MM.1S (cell line): ENCODE measurements around the gene ITGB3.

Experiments used
- DNase-seq: peaks from one replicate; pipeline ENCODE4 v3.0.0-alpha.2; 2015
- H2AFZ ChIP-seq: fragments of 300-600 bp; sonication (generic); 2 replicates; pipeline ENCODE4 v1.6.0; 2016; ENCODE audit warnings: antibody characterized with exemption, low read length
- H3F3A ChIP-seq: fragments of 300-600 bp; sonication (generic); 2 replicates; pipeline ENCODE4 v1.6.1; 2016; ENCODE audit warnings: mild to moderate bottlenecking, antibody characterized with exemption, low read length, moderate library complexity, mixed read lengths; ENCODE audit not compliant: insufficient read depth
- H3K27ac ChIP-seq: fragments of 300-600 bp; sonication (generic); 2 replicates; pipeline ENCODE4 v1.5.1; 2016; ENCODE audit warnings: mild to moderate bottlenecking, low read length
- H3K27me3 ChIP-seq: fragments of 300-600 bp; sonication (generic); replicated peaks from 2 replicates; pipeline ENCODE4 v1.6.0; 2016; ENCODE audit warnings: low read length; ENCODE audit not compliant: insufficient read depth
- H3K36me3 ChIP-seq: fragments of 300-600 bp; sonication (generic); replicated peaks from 2 replicates; pipeline ENCODE4 v1.6.1; 2016; ENCODE audit warnings: mild to moderate bottlenecking, low read length, mixed read lengths; ENCODE audit not compliant: insufficient read depth
- H3K4me1 ChIP-seq: fragments of 300-600 bp; sonication (generic); 2 replicates; pipeline ENCODE4 v1.6.1; 2016; ENCODE audit warnings: low read length, mixed read lengths
- H3K4me2 ChIP-seq: fragments of 300-600 bp; sonication (generic); 2 replicates; pipeline ENCODE4 v1.6.0; 2016; ENCODE audit warnings: low read depth, low read length
- H3K4me3 ChIP-seq: fragments of 300-600 bp; sonication (generic); 2 replicates; pipeline ENCODE4 v1.5.1; 2016; ENCODE audit warnings: low read length, mixed read lengths
- H3K79me2 ChIP-seq: fragments of 300-600 bp; sonication (generic); 2 replicates; pipeline ENCODE4 v1.6.1; 2016; ENCODE audit warnings: mixed run types, low read length, mixed read lengths
- H3K9ac ChIP-seq: fragments of 300-600 bp; sonication (generic); 2 replicates; pipeline ENCODE4 v1.6.1; 2016; ENCODE audit warnings: low read length, mixed read lengths
- H3K9me2 ChIP-seq: fragments of 300-600 bp; sonication (generic); replicated peaks from 2 replicates; pipeline ENCODE4 v1.6.1; 2016; ENCODE audit warnings: mild to moderate bottlenecking, low read length, mixed read lengths; ENCODE audit not compliant: insufficient read depth
- H3K9me3 ChIP-seq: fragments of 300-600 bp; sonication (generic); replicated peaks from 2 replicates; pipeline ENCODE4 v1.6.1; 2016; ENCODE audit warnings: mild to moderate bottlenecking, low read length, mixed read lengths; ENCODE audit not compliant: insufficient read depth
- H4K20me1 ChIP-seq: fragments of 300-600 bp; sonication (generic); 2 replicates; pipeline ENCODE4 v1.6.1; 2016; ENCODE audit warnings: mild to moderate bottlenecking, low read length, moderate library complexity, mixed read lengths; ENCODE audit not compliant: insufficient read depth
- EZH2 ChIP-seq: fragments of 300-600 bp; sonication (generic); optimal IDR thresholded peaks from 2 replicates; pipeline ENCODE3; 2017; ENCODE audit warnings: low read depth, mild to moderate bottlenecking, antibody characterized with exemption, low read length, mixed read lengths
- EZH2phosphoT487 ChIP-seq: fragments of 300-600 bp; sonication (generic); IDR thresholded peaks from 2 replicates; pipeline ENCODE4 v1.6.1; 2018; ENCODE audit warnings: antibody characterized with exemption, low read length
- TF ChIP-seq, protein P1 (sequence below): fragments of 300-600 bp; sonication (generic); IDR thresholded peaks from 2 replicates; pipeline ENCODE4 v1.5.1; 2016; ENCODE audit warnings: antibody characterized with exemption, low read length, mixed read lengths

The ITGB3 gene

DNA sequence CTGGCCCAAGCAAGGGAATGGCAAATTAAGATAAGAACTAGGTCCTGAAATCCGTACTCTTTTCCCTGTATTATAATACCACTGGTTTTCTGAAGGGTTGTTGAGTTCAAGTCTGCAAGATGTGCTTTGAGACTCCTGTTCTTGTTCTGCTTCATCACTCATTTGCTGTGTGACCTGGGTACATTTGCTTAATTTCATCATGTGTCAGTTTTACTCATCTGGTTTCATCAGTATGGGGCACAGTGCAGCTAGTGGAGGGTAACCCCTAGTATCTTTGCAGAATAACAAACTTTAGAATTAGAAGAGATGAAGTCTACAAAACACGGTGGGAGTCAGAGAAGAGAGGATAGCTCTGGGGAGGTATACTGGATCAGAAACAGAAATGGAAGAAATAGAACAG is 48.2 kb downstream of the ITGB3 start:
- Histone ChIP-seq H3K27me3 (no peaks in the 10 kb centered on the region), H3K27ac (no peak overlapping the region), H3F3A (no peaks in the 10 kb centered on the region), H3K9ac (no peak overlapping the region), H3K4me2 (no peak overlapping the region), H3K36me3 (no peaks in the 10 kb centered on the region), H3K79me2 (no peaks in the 10 kb centered on the region), H3K4me3 (no peak overlapping the region), H3K4me1 (no peaks in the 10 kb centered on the region), H2AFZ (no peak overlapping the region), H4K20me1 (no peaks in the 10 kb centered on the region), H3K9me2 (no peaks in the 10 kb centered on the region), H3K9me3 (no peaks in the 10 kb centered on the region)
- no peak for DNase-seq
- TF ChIP-seq, protein P1, sequence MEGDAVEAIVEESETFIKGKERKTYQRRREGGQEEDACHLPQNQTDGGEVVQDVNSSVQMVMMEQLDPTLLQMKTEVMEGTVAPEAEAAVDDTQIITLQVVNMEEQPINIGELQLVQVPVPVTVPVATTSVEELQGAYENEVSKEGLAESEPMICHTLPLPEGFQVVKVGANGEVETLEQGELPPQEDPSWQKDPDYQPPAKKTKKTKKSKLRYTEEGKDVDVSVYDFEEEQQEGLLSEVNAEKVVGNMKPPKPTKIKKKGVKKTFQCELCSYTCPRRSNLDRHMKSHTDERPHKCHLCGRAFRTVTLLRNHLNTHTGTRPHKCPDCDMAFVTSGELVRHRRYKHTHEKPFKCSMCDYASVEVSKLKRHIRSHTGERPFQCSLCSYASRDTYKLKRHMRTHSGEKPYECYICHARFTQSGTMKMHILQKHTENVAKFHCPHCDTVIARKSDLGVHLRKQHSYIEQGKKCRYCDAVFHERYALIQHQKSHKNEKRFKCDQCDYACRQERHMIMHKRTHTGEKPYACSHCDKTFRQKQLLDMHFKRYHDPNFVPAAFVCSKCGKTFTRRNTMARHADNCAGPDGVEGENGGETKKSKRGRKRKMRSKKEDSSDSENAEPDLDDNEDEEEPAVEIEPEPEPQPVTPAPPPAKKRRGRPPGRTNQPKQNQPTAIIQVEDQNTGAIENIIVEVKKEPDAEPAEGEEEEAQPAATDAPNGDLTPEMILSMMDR: no peak

DNA sequence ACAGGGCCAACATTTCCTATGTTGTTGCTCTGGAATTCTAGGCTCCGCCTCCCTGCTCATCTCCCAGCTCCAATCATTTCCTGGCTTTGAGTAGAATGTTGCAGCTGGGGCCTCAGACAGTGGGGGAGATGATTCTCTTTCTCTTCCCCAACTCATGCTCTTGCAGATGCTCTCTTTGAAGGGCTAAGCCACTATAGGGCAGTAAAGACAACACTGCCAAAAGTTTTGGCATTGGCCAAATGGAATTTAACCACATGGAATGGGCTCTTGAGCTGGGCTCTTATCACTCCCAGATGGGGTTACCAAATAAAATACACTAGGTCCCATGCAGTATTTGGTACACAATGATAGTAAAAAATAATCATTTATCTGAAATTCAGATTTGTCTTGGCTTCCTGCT is 50.6 kb downstream of the ITGB3 start:
- Histone ChIP-seq H3K79me2 (no peaks in the 10 kb centered on the region), H3K27ac (no peak overlapping the region), H3K9me2 (no peaks in the 10 kb centered on the region), H3K9ac (no peak overlapping the region), H3K36me3 (no peaks in the 10 kb centered on the region), H3K9me3 (no peaks in the 10 kb centered on the region), H3K27me3 (no peaks in the 10 kb centered on the region), H3F3A (no peaks in the 10 kb centered on the region), H3K4me3 (no peak overlapping the region), H2AFZ (no peak overlapping the region), H3K4me2 (no peak overlapping the region), H4K20me1 (no peaks in the 10 kb centered on the region), H3K4me1 (no peaks in the 10 kb centered on the region)
- no peak for TF ChIP-seq EZH2phosphoT487
- no peak for DNase-seq

DNA sequence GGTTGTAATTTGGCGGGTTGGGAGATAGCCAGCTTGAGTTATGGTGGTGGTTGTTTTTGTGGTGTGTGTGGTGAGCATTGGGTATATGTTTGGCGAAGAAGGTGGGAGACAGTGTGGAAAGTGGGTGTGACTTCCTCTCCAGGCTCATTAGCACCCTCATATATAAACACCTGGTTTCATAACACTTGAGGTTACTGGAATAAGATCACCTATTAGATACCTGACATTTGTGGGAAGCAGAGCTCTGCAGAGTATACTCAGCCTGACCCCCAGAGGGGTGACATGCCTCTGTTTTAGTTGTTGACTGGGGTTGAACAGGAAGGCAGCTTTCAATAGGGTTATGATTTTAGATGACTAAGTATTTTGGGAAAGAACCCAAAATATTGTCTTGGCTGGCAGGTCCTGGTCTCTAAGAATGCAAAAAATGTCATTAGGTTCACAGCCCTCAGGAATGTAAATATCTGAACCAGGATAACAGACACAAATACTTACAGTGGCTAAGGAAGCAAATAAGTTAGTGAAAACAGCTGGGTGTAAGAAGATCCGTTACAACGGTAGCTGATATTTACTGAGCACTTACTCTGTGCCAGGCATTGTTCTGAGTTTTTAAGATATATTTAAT is 51.8 kb downstream of the ITGB3 start:
- DNase-seq: no peak
- H3K4me2 ChIP-seq: no peak overlapping the region
- H3K9me3 ChIP-seq: no peaks in the 10 kb centered on the region
- no peak overlapping the region for H3K9ac ChIP-seq
- H2AFZ ChIP-seq: no peak overlapping the region
- TF ChIP-seq, protein P1: no peak
- no peak for TF ChIP-seq EZH2
- H3K4me3 ChIP-seq: no peak overlapping the region
- no peaks in the 10 kb centered on the region for H3K36me3 ChIP-seq
- no peaks in the 10 kb centered on the region for H3K4me1 ChIP-seq
- H3F3A ChIP-seq: no peaks in the 10 kb centered on the region
- H3K79me2 ChIP-seq: no peaks in the 10 kb centered on the region
- H3K27me3 ChIP-seq: no peaks in the 10 kb centered on the region
- H3K9me2 ChIP-seq: no peaks in the 10 kb centered on the region
- H4K20me1 ChIP-seq: no peaks in the 10 kb centered on the region
- H3K27ac ChIP-seq: no peak overlapping the region

DNA sequence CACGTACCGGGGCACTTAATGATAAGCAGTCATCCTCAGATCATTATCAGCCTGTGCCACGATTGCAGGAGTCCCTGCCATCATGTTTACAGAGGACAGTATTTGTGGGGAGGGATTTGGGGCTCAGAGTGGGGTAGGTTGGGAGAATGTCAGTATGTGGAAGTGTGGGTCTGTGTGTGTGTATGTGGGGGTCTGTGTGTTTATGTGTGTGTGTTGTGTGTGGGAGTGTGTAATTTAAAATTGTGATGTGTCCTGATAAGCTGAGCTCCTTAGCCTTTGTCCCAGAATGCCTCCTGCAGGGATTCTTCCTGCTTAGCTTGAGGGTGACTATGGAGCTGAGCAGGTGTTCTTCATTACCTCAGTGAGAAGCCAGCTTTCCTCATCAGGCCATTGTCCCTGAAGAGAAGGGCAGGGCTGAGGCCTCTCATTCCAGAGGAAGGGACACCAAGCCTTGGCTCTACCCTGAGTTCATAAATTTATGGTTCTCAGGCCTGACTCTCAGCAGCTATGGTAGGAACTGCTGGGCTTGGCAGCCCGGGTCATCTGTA is 56.6 kb downstream of the ITGB3 start:
- Histone ChIP-seq H3K4me1 (no peaks in the 10 kb centered on the region), H3K27me3 (no peaks in the 10 kb centered on the region), H3K9me2 (no peaks in the 10 kb centered on the region), H3K9ac (no peak overlapping the region), H3K4me2 (no peak overlapping the region), H3K79me2 (no peaks in the 10 kb centered on the region), H3K9me3 (no peaks in the 10 kb centered on the region), H3K36me3 (no peaks in the 10 kb centered on the region), H3K4me3 (no peak overlapping the region), H2AFZ (no peak overlapping the region), H3F3A (no peaks in the 10 kb centered on the region; the same call in 1 of the 2 replicates), H4K20me1 (no peaks in the 10 kb centered on the region), H3K27ac (no peak overlapping the region)
- TF ChIP-seq EZH2 (no peak), EZH2phosphoT487 (no peak)
- TF ChIP-seq, protein P1: no peak
- no peak for DNase-seq
